CD4-positive, alpha-beta T cell (primary cell): ENCODE data around the gene RASA2. TPM values are rescaled to one million over a fixed set of nuclear protein-coding genes. Genes with fewer than 3 reads are reported as not detected.

Source experiments
- ATAC-seq: fragments of 200-7000 bp; cut with Tn5 transposase; one replicate; pipeline ENCODE4 v1.10.0; 2022; ENCODE audit warnings: mild to moderate bottlenecking; ENCODE audit not compliant: poor library complexity
- CTCF ChIA-PET: fragments of 350-600 bp; sonication (Branson Sonifier 250); formaldehyde crosslinking; loops from one replicate; lab custom pipeline; 2021; ENCODE audit warnings: antibody characterized with exemption, inconsistent platforms; lab: Charles Lee
- POLR2A ChIA-PET: fragments of 350-600 bp; sonication (Branson Sonifier 250); formaldehyde crosslinking; loops from one replicate; lab custom pipeline; 2021; ENCODE audit warnings: antibody characterized with exemption, inconsistent platforms; lab: Charles Lee
- DNase-seq, 14 experiments: peaks; one replicate each; pipeline ENCODE4 v3.0.0-alpha.2; 2013 to 2020; ENCODE audit warnings: mixed read lengths in 2 of 14
- H3K27ac ChIP-seq, 2 donors: one replicate each; pipeline versions ENCODE4 v1.5.1 to v1.7.0; 2013; ENCODE audit warnings: low read length in 2 of 2, low read depth in 1 of 2, mild to moderate bottlenecking in 1 of 2
- H3K27me3 ChIP-seq, 2 experiments: 1 replicate in 1 of 2; 2 replicates in 1 of 2; pipeline versions ENCODE4 v1.6.1 to v1.7.0; 2013; ENCODE audit warnings: low read length in 2 of 2, control low read depth in 1 of 2, mild to moderate bottlenecking in 1 of 2, moderate library complexity in 1 of 2; ENCODE audit not compliant: insufficient read depth in 2 of 2, control insufficient read depth in 1 of 2
- H3K36me3 ChIP-seq: one replicate; pipeline ENCODE4 v1.6.1; 2013; ENCODE audit warnings: low read length, control low read depth; ENCODE audit not compliant: insufficient read depth
- H3K4me1 ChIP-seq: one replicate; pipeline ENCODE4 v1.6.1; 2013; ENCODE audit warnings: low read length, control low read depth; ENCODE audit not compliant: insufficient read depth
- H3K4me3 ChIP-seq: one replicate; pipeline ENCODE4 v1.5.1; 2013; ENCODE audit warnings: mild to moderate bottlenecking, low read length, moderate library complexity
- H3K9me3 ChIP-seq, 2 experiments: 1 replicate in 1 of 2; 2 replicates in 1 of 2; pipeline versions ENCODE4 v1.6.1 to v1.7.0; 2013; ENCODE audit warnings: low read length in 2 of 2, mild to moderate bottlenecking in 2 of 2, control low read depth in 1 of 2, moderate library complexity in 1 of 2; ENCODE audit not compliant: control insufficient read depth in 1 of 2, insufficient read depth in 1 of 2
- H3K27ac Mint-ChIP-seq: one replicate; pipeline ENCODE4 v1.8.0; 2020; ENCODE audit warnings: mixed read lengths
- H3K27me3 Mint-ChIP-seq: one replicate; pipeline ENCODE4 v1.8.0; 2021; ENCODE audit warnings: mixed read lengths
- H3K36me3 Mint-ChIP-seq: one replicate; pipeline ENCODE4 v1.8.0; 2021; ENCODE audit warnings: low read depth, mixed read lengths
- H3K4me1 Mint-ChIP-seq: one replicate; pipeline ENCODE4 v1.8.0; 2021; ENCODE audit warnings: low read depth, mixed read lengths
- H3K4me3 Mint-ChIP-seq: one replicate; pipeline ENCODE4 v1.8.0; 2020; ENCODE audit warnings: mild to moderate bottlenecking, mixed read lengths
- H3K9me3 Mint-ChIP-seq: one replicate; pipeline ENCODE4 v1.8.0; 2020; ENCODE audit warnings: mixed read lengths
- intact Hi-C, 2 experiments: fragments of 100-400 bp; cut with DNase I in 1 of 2; cut with micrococcal nuclease in 1 of 2; formaldehyde crosslinking; loops; one replicate each; pipeline versions ENCODE4 v1.15.1 to v1.9.0; 2023 to 2025; cut with DNase I, micrococcal nuclease
- polyA plus RNA-seq, 2 donors: library from polyadenylated mRNA; unstranded; fragments of 120-200 nt; gene quantifications; one replicate each; pipeline ENCODE4 v1.2.1, GENCODE V29; 2013
- total RNA-seq, 174 experiments: library from RNA in 2 of 174; stranded (reverse) in 2 of 174; gene quantifications; one replicate each; pipeline ENCODE4 v1.2.3 and lab custom pipeline; 2021 to 2026
- TF ChIP-seq, protein P1 (sequence below): fragments of 200-600 bp; IDR thresholded peaks from one replicate; pipeline ENCODE4 v1.8.0; 2022; ENCODE audit warnings: antibody characterized with exemption, mild to moderate bottlenecking

The RASA2 gene, protein sequence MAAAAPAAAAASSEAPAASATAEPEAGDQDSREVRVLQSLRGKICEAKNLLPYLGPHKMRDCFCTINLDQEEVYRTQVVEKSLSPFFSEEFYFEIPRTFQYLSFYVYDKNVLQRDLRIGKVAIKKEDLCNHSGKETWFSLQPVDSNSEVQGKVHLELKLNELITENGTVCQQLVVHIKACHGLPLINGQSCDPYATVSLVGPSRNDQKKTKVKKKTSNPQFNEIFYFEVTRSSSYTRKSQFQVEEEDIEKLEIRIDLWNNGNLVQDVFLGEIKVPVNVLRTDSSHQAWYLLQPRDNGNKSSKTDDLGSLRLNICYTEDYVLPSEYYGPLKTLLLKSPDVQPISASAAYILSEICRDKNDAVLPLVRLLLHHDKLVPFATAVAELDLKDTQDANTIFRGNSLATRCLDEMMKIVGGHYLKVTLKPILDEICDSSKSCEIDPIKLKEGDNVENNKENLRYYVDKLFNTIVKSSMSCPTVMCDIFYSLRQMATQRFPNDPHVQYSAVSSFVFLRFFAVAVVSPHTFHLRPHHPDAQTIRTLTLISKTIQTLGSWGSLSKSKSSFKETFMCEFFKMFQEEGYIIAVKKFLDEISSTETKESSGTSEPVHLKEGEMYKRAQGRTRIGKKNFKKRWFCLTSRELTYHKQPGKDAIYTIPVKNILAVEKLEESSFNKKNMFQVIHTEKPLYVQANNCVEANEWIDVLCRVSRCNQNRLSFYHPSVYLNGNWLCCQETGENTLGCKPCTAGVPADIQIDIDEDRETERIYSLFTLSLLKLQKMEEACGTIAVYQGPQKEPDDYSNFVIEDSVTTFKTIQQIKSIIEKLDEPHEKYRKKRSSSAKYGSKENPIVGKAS
- total RNA-seq (10 to 100 TPM; 96.1 to 96.4 TPM), total RNA-seq (lab: John Stamatoyannopoulos, UW) (53.6 to 290 (median 172) reads per million in 172 experiments)
- 42.7 TPM for polyA plus RNA-seq (2013, experiment 1 of 2)
- 48.0 TPM for polyA plus RNA-seq (2013, experiment 2 of 2)

DNA sequence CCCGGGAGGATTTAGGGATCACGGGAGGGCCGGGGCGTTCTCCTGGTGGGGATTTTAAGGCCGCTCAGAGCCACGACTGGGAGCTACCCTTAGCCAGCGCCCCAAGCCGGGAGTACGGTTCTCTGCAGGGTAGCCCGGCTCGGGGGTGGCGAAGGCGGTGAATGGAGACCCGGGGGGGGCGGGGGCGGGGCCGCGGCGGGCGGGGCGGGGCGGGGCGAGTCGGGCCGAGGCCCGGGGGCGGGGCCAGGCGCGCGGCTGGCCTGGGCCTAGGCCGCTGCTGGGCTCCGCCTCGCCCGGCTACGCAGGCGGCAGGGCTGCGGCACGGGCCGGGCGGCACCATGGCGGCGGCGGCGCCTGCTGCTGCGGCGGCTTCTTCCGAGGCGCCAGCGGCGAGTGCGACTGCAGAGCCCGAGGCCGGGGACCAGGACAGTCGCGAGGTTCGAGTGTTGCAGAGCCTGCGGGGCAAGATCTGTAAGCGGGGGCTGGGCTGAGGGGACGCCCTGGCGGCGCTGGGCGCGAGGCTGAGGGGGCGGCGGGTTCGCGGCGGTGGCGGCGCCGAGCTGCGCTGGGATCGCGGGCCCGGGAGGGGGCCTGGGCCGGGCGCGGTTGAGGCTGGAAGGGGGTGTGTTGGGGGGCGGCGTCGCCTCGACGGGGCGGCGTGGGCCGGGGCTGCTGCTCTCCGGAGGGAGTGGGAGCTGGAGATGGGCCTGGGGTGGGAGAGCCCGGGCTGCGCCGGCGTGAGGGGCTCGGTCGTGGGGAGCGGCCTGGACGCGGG is at the start of gene RASA2:
RASA2 (plus strand) TSS at position 282 of the 775 bp plus-strand sequence; CDS start at position 339, 57 bp downstream.
- Mint-ChIP-seq H3K36me3 (peaks cover 36% of the 10 kb centered on the region), H3K27ac (peak within 1 kb of the TSS; percentile 82), H3K4me3 (peak within 1 kb of the TSS; percentile 90), H3K9me3 (no peaks in the 10 kb centered on the region), H3K27me3 (no peaks in the 10 kb centered on the region), H3K4me1 (peaks cover 66% of the 10 kb centered on the region)
- ATAC-seq (peak; percentile 71), DNase-seq (peak; percentile 46 to 93 (median 67))
- Histone ChIP-seq H3K4me3 (peak within 1 kb of the TSS; percentile 75), H3K27me3 (no peaks in the 10 kb centered on the region), H3K9me3 (no peaks in the 10 kb centered on the region), H3K4me1 (peaks cover 32% of the 10 kb centered on the region), H3K27ac (peak within 1 kb of the TSS; percentile 75 to 97), H3K36me3 (no peaks in the 10 kb centered on the region)
- TF ChIP-seq, protein P1, sequence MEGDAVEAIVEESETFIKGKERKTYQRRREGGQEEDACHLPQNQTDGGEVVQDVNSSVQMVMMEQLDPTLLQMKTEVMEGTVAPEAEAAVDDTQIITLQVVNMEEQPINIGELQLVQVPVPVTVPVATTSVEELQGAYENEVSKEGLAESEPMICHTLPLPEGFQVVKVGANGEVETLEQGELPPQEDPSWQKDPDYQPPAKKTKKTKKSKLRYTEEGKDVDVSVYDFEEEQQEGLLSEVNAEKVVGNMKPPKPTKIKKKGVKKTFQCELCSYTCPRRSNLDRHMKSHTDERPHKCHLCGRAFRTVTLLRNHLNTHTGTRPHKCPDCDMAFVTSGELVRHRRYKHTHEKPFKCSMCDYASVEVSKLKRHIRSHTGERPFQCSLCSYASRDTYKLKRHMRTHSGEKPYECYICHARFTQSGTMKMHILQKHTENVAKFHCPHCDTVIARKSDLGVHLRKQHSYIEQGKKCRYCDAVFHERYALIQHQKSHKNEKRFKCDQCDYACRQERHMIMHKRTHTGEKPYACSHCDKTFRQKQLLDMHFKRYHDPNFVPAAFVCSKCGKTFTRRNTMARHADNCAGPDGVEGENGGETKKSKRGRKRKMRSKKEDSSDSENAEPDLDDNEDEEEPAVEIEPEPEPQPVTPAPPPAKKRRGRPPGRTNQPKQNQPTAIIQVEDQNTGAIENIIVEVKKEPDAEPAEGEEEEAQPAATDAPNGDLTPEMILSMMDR, result no peak
- ChIA-PET CTCF (interaction anchor here (0.9 to 3.2 kb wide), 5 partner anchors 12 to 74 kb away, joined by 3 to 19 read pairs (median 4); no protein-coding TSS in a partner anchor), POLR2A (interaction anchor here (0.9 to 5.6 kb wide), 43 partner anchors 12 to 1092 kb away, joined by 3 to 249 read pairs (median 6); partner anchors contain the start of genes ATP1B3, ATR, PXYLP1 and RNF7)
- intact Hi-C loops, result loop anchor here (1.0 to 10.0 kb wide), 5 partner anchors 12 to 388 kb away; partner anchors contain the start of gene ATP1B3 (in 1 of the 2)

DNA sequence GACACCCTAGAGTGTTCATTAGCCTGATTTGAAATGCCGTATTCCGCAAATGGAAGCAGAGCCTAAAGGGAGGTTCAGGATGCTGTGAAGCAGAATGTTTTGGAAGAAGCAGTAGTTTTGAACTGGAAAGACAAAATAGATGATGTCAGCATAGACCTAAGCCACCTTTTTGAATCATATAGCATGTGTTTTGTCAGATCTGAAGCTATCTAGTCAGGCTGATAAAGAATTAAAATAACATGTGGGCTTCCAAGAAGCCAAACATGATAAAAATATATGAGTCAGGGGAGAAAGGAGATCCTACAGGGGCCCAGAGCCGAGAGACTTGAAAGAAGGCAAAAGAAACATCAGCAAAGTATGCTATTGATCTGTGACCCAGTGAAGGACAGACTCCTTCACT is 47.2 kb upstream of the RASA2 start:
- H3K27me3 ChIP-seq, result no peaks in the 10 kb centered on the region
- Mint-ChIP-seq H3K4me1 (peaks cover 32% of the 10 kb centered on the region), H3K27ac (peak overlapping the region; percentile 61), H3K36me3 (peaks cover 64% of the 10 kb centered on the region), H3K27me3 (no peaks in the 10 kb centered on the region), H3K4me3 (no peak overlapping the region), H3K9me3 (no peaks in the 10 kb centered on the region)
- H3K27ac ChIP-seq, result no peak overlapping the region
- peaks cover 9% of the 10 kb centered on the region for H3K4me1 ChIP-seq
- CTCF ChIA-PET, result interaction anchor here (1.1 to 3.8 kb wide), 6 partner anchors 13 to 132 kb away, joined by 3 to 27 read pairs (median 6); no protein-coding TSS in a partner anchor
- no peak for ATAC-seq
- intact Hi-C loops, result no loop called here
- no peak overlapping the region for H3K4me3 ChIP-seq
- peaks cover 39% of the 10 kb centered on the region for H3K36me3 ChIP-seq
- DNase-seq, result no peak
- TF ChIP-seq, protein P1, result no peak
- H3K9me3 ChIP-seq, result no peaks in the 10 kb centered on the region
- POLR2A ChIA-PET, result interaction anchor here (1.3 kb wide), 1 partner anchor 21 kb away, joined by 3 read pairs; no protein-coding TSS in a partner anchor
